K562 (cell line): ENCODE measurements around the gene FOXO3. TPM values are rescaled to one million over a fixed set of nuclear protein-coding genes. Genes with fewer than 3 reads are reported as not detected.

Experiments used
- ATAC-seq: fragments of 200-7000 bp; cut with Tn5 transposase; 3 replicates; pipeline ENCODE4 v1.9.1; 2020; ENCODE audit warnings: moderate library complexity
- BruUV-seq: library from RNA; stranded (reverse); fragments of 400-500 nt; replicated peaks from 2 replicates; lab custom pipeline; 2021; lab: Mats Ljungman, UMichigan
- CTCF ChIA-PET: fragments of 300-600 bp; formaldehyde crosslinking; extraction: SDS; loops from one replicate; lab custom pipeline; 2021; ENCODE audit warnings: low intra/inter-chr PET ratio; lab: Yijun Ruan, JAX
- POLR2A ChIA-PET: fragments of 300-600, 350-650 bp; sonication (Branson Sonifier 250); formaldehyde crosslinking; extraction: SDS; loops from one replicate; lab custom pipeline; 2021; ENCODE audit warnings: antibody characterized with exemption, inconsistent platforms; lab: Yijun Ruan, JAX
- DNase-seq, 4 experiments: peaks; one replicate each; pipeline versions ENCODE4 v3.0.0 to v3.0.0-alpha.2; 2011 to 2018; ENCODE audit warnings: low spot score in 3 of 4, mixed read lengths in 3 of 4; ENCODE audit errors: extremely low read depth in 1 of 4
- FAIRE-seq: peaks from 2 replicates; lab custom pipeline; 2011; peaks lifted over from hg19 to GRCh38; lab: Jason Lieb, UNC
- H2AFZ ChIP-seq: 2 replicates; pipeline ENCODE4 v1.6.0; 2011; ENCODE audit warnings: low read depth, low read length, control low read depth, inconsistent platforms
- H3K27ac ChIP-seq: fragments of 200-600 bp; 3 replicates; pipeline ENCODE4 v1.8.0; 2011; ENCODE audit warnings: low read depth, mild to moderate bottlenecking, control low read depth, inconsistent platforms, low read length, moderate library complexity, mixed read lengths; ENCODE audit errors: extremely low read depth
- H3K27me3 ChIP-seq, 2 experiments: fragments of 300-600 bp in 1 of 2; 2 replicates in 1 of 2; 3 replicates in 1 of 2; pipeline versions ENCODE4 v1.6.0 to v1.8.0; 2011; ENCODE audit warnings: inconsistent platforms in 2 of 2, low read length in 2 of 2, mild to moderate bottlenecking in 1 of 2, mixed read lengths in 1 of 2, moderate library complexity in 1 of 2; ENCODE audit not compliant: control insufficient read depth in 2 of 2, insufficient read depth in 2 of 2
- H3K36me3 ChIP-seq: fragments of 300-600 bp; 3 replicates; pipeline ENCODE4 v1.8.0; 2011; ENCODE audit warnings: mild to moderate bottlenecking, low read length, inconsistent platforms; ENCODE audit not compliant: control insufficient read depth, insufficient read depth
- H3K4me1 ChIP-seq, 2 experiments: fragments of 200-600 bp in 1 of 2; replicated peaks in 1 of 2; 2 replicates in 1 of 2; 3 replicates in 1 of 2; pipeline versions ENCODE4 v1.5.1 to v1.8.0; 2011; ENCODE audit warnings: inconsistent platforms in 2 of 2, low read length in 2 of 2, mild to moderate bottlenecking in 1 of 2, mixed read lengths in 1 of 2, moderate library complexity in 1 of 2; ENCODE audit not compliant: control insufficient read depth in 2 of 2, insufficient read depth in 2 of 2
- H3K4me2 ChIP-seq: 2 replicates; pipeline ENCODE4 v1.6.1; 2011; ENCODE audit warnings: low read length, control low read depth, inconsistent platforms, mixed read lengths; ENCODE audit not compliant: insufficient read depth
- H3K4me3 ChIP-seq: fragments of 200-600 bp; sonication (generic), shearing (Covaris generic); 2 replicates; pipeline ENCODE4 v1.5.1; 2016; ENCODE audit warnings: control low read depth, inconsistent platforms
- H3K79me2 ChIP-seq: fragments of 200-600 bp; 3 replicates; pipeline ENCODE4 v1.8.0; 2011; ENCODE audit warnings: low read length, inconsistent platforms; ENCODE audit not compliant: control insufficient read depth, insufficient read depth
- H3K9ac ChIP-seq, 2 experiments: 2 replicates each; pipeline versions ENCODE4 v1.6.0 to v1.6.1; 2011; ENCODE audit warnings: low read depth in 2 of 2, low read length in 2 of 2, control low read depth in 1 of 2, inconsistent platforms in 1 of 2, mild to moderate bottlenecking in 1 of 2, mixed read lengths in 1 of 2; ENCODE audit not compliant: insufficient read depth in 1 of 2
- H3K9me1 ChIP-seq: one replicate; pipeline ENCODE4 v1.6.0; 2011; ENCODE audit warnings: inconsistent platforms, mild to moderate bottlenecking, low read length, moderate library complexity; ENCODE audit not compliant: control insufficient read depth, insufficient read depth
- H3K9me3 ChIP-seq: replicated peaks from 2 replicates; pipeline ENCODE4 v1.5.1; 2011; ENCODE audit warnings: low read depth, low read length, inconsistent platforms; ENCODE audit not compliant: control insufficient read depth, insufficient read depth
- H4K20me1 ChIP-seq: replicated peaks from 2 replicates; pipeline ENCODE4 v1.6.1; 2011; ENCODE audit warnings: low read length, inconsistent platforms, mixed read lengths; ENCODE audit not compliant: control insufficient read depth, insufficient read depth
- ELK3 ChIP-seq: fragments of 450-650 bp; formaldehyde crosslinking; IDR thresholded peaks from 2 replicates; pipeline ENCODE4 v1.4.0; 2020; ENCODE audit warnings: mild to moderate bottlenecking
- FOSL1 ChIP-seq: fragments of 200-800 bp; sonication (Bioruptor generic); conservative IDR thresholded peaks from 2 replicates; pipeline ENCODE4 v1.6.1; 2016; ENCODE audit warnings: missing genetic modification characterization, missing compliant biosample characterization
- GABPA ChIP-seq: fragments of 200-800 bp; sonication (Bioruptor generic); conservative IDR thresholded peaks from 2 replicates; pipeline ENCODE4 v1.6.1; 2016; ENCODE audit warnings: low read depth, missing genetic modification characterization, missing compliant biosample characterization
- GABPB2 ChIP-seq: fragments of 250-450 bp; sonication (Bioruptor Pico); conservative IDR thresholded peaks from 2 replicates; pipeline ENCODE4 v1.5.1; 2021; ENCODE audit warnings: mild to moderate bottlenecking
- HOXB6 ChIP-seq: fragments of 250-450 bp; sonication (Bioruptor Pico); IDR thresholded peaks from 2 replicates; pipeline ENCODE4 v1.5.1; 2022; ENCODE audit warnings: mild to moderate bottlenecking, borderline replicate concordance
- NR1H2 ChIP-seq: sonication (generic); formaldehyde crosslinking; IDR thresholded peaks from 2 replicates; pipeline ENCODE4 v1.4.0; 2020; ENCODE audit warnings: mild to moderate bottlenecking, missing genetic modification reagents
- RBM17 ChIP-seq: fragments of 200-400 bp; formaldehyde crosslinking; IDR thresholded peaks from 2 replicates; pipeline ENCODE4 v1.6.1; 2017; ENCODE audit warnings: low read depth, mild to moderate bottlenecking, low read length, borderline replicate concordance
- SMAD4 ChIP-seq: fragments of 250-450 bp; sonication (Bioruptor Pico); conservative IDR thresholded peaks from 2 replicates; pipeline ENCODE4 v1.8.0; 2021; ENCODE audit warnings: inconsistent platforms, mild to moderate bottlenecking, moderate library complexity
- STAT5A ChIP-seq: IDR thresholded peaks from 2 replicates; pipeline ENCODE4 v1.6.1; 2012; ENCODE audit warnings: low read length, inconsistent platforms, borderline replicate concordance
- TRIM28 ChIP-seq: fragments of 450-650 bp; IDR thresholded peaks from 2 replicates; pipeline ENCODE4 v1.6.1; 2017
- ZNF316 ChIP-seq: fragments of 450-650 bp; IDR thresholded peaks from 2 replicates; pipeline ENCODE4 v1.6.1; 2016
- ZNF444 ChIP-seq: fragments of 250-450 bp; sonication (Bioruptor Pico); IDR thresholded peaks from 2 replicates; pipeline ENCODE4 v1.4.0; 2020; ENCODE audit warnings: mild to moderate bottlenecking, moderate library complexity
- ZNF551 ChIP-seq: fragments of 250-450 bp; sonication (Bioruptor Pico); IDR thresholded peaks from 2 replicates; pipeline ENCODE4 v1.5.0; 2021; ENCODE audit warnings: mild to moderate bottlenecking, moderate library complexity
- WGBS: fragments of 100-300 bp; shearing (Covaris generic); methylation state at CpG from one replicate; pipeline ENCODE4 v1.1.6; 2016; ENCODE audit warnings: low coverage, mixed read lengths; ENCODE audit not compliant: insufficient coverage; ENCODE audit errors: missing lambda C conversion rate; 5-methylcytosine and 5-hydroxymethylcytosine counted together
- in situ Hi-C: fragments of 300-500 bp; cut with MboI; formaldehyde crosslinking; loops from 4 replicates; pipeline ENCODE4 v1.15.0; 2018; ENCODE audit warnings: inconsistent platforms, mixed read lengths
- intact Hi-C: fragments of 100-400 bp; cut with micrococcal nuclease; formaldehyde crosslinking; loops from 2 replicates; pipeline ENCODE4 v1.14.2; 2022
- polyA plus RNA-seq, 8 experiments: library from polyadenylated mRNA; depleted of rRNA in 4 of 8; stranded (reverse) in 5 of 8; unstranded in 3 of 8; fragments of >200 nt; fragmentation: Nextera tagmentation in 2 of 8; fragmentation: Illumina TruSeq in 1 of 8; extraction: Ambion mirVana in 2 of 8; extraction: Trizol in 1 of 8; gene quantifications; 2 replicates each; pipeline versions ENCODE4 v1.2.1 to v1.2.3, GENCODE V29; 2011 to 2014; ENCODE audit warnings: inconsistent platforms in 1 of 8, missing spikeins in 1 of 8
- total RNA-seq, 7 experiments: library from RNA; depleted of rRNA in 6 of 7; stranded (reverse); fragments of >200 nt in 6 of 7; fragmentation: Illumina TruSeq in 2 of 7; extraction: Trizol in 2 of 7; gene quantifications; 2 replicates each; pipeline versions ENCODE4 v1.2.1 to v1.2.3, GENCODE V29; 2011 to 2021; ENCODE audit warnings: low replicate concordance in 1 of 7

The FOXO3 gene
- total and polyA plus RNA-seq, 9 of the 15 experiments (the other 6 are each of a cell fraction or from before 2014, with no cell fraction given) = 3.0 to 14.6 (median 6.0) TPM

- TF ChIP-seq ZNF316 (peak; percentile 80), HOXB6 (CRISPR knock-in tag) (no peak), STAT5A (no peak), GABPA (no peak), ELK3 (CRISPR knock-in tag) (no peak), GABPB2 (CRISPR knock-in tag) (no peak), SMAD4 (CRISPR knock-in tag) (no peak), FOSL1 (tag) (no peak), NR1H2 (CRISPR knock-in tag) (no peak), ZNF551 (no peak), RBM17 (no peak), TRIM28 (peak; percentile 61; the same call in 1 of the 2 replicates), ZNF444 (CRISPR knock-in tag) (no peak)
- ChIA-PET CTCF (interaction anchor here (0.6 kb wide), 1 partner anchor 1979 kb away, joined by 3 read pairs; no protein-coding TSS in a partner anchor), POLR2A (interaction anchor here (0.7 to 4.1 kb wide), 2 partner anchors 11 to 1421 kb away, joined by 4 to 17 read pairs; no protein-coding TSS in a partner anchor)
- Histone ChIP-seq H4K20me1 (no peaks in the 10 kb centered on the region), H3K27ac (no peak overlapping the region), H3K79me2 (no peaks in the 10 kb centered on the region), H3K9ac (no peak overlapping the region), H3K36me3 (no peaks in the 10 kb centered on the region), H3K9me1 (no peaks in the 10 kb centered on the region), H2AFZ (no peak overlapping the region), H3K9me3 (no peaks in the 10 kb centered on the region), H3K4me1 (no peaks in the 10 kb centered on the region), H3K27me3 (no peaks in the 10 kb centered on the region), H3K4me2 (no peak overlapping the region), H3K4me3 (no peak overlapping the region)
- in situ Hi-C loops = loop anchor here (5.0 kb wide), 2 partner anchors 236 to 521 kb away; no protein-coding TSS in a partner anchor
- no peak for FAIRE-seq
- DNase-seq = no peak
- intact Hi-C loops = loop anchor here (10.0 kb wide), 2 partner anchors 638 to 838 kb away; partner anchors contain the start of gene CD164
- no TSS peak for BruUV-seq
- WGBS = 21% methylated on average over 6 of the region's 6 CpGs
- ATAC-seq = no peak
Measured at GRCh38 chr6:108546079-108547049, 14.4 kb upstream of the FOXO3 start.
